Keratinocyte (primary cell): Measurements from ENCODE around the gene CUBN. TPM values are rescaled to one million over a fixed set of nuclear protein-coding genes. Genes with fewer than 3 reads are reported as not detected.
A peak's percentile ranks its signal among the peaks of the same experiment; 100 is the strongest.

Source experiments
- DNase-seq: peaks from one replicate; pipeline ENCODE4 v3.0.0-alpha.2; 2011; ENCODE audit warnings: low read depth, missing footprints, low spot score
- FAIRE-seq: peaks from 2 replicates; lab custom pipeline; 2011; peaks lifted over from hg19 to GRCh38; lab: Jason Lieb, UNC
- H2AFZ ChIP-seq: 2 replicates; pipeline ENCODE4 v1.6.0; 2012; ENCODE audit warnings: low read length, control low read depth, inconsistent platforms; ENCODE audit not compliant: control insufficient read depth
- H3K27ac ChIP-seq: 2 replicates; pipeline ENCODE4 v1.5.1; 2011; ENCODE audit warnings: low read length; ENCODE audit not compliant: control insufficient read depth, insufficient read depth
- H3K27me3 ChIP-seq: 3 replicates; pipeline ENCODE4 v1.6.0; 2011; ENCODE audit warnings: low read length; ENCODE audit not compliant: control insufficient read depth, insufficient read depth; ENCODE audit errors: extremely low read depth
- H3K36me3 ChIP-seq, 2 experiments: 2 replicates in 1 of 2; 3 replicates in 1 of 2; pipeline ENCODE4 v1.5.1; 2011; ENCODE audit warnings: low read length in 2 of 2, mild to moderate bottlenecking in 1 of 2; ENCODE audit not compliant: control insufficient read depth in 2 of 2, insufficient read depth in 2 of 2; ENCODE audit errors: extremely low read depth in 1 of 2
- H3K4me1 ChIP-seq: 3 replicates; pipeline ENCODE4 v1.5.1; 2011; ENCODE audit warnings: low read length; ENCODE audit not compliant: control insufficient read depth, insufficient read depth; ENCODE audit errors: extremely low read depth
- H3K4me2 ChIP-seq: 3 replicates; pipeline ENCODE4 v1.6.0; 2011; ENCODE audit warnings: low read depth, low read length; ENCODE audit not compliant: control insufficient read depth, insufficient read depth; ENCODE audit errors: extremely low read depth
- H3K4me3 ChIP-seq, 3 experiments: fragments of 200-600 bp in 1 of 3; sonication (generic) in 1 of 3; 2 replicates in 2 of 3; 3 replicates in 1 of 3; pipeline ENCODE4 v1.5.1; 2011 to 2016; ENCODE audit warnings: low read length in 3 of 3, mild to moderate bottlenecking in 3 of 3, control low read depth in 2 of 3, inconsistent platforms in 1 of 3, low read depth in 1 of 3, mixed read lengths in 1 of 3, mixed run types in 1 of 3, moderate library complexity in 1 of 3; ENCODE audit not compliant: control insufficient read depth in 2 of 3, insufficient read depth in 2 of 3; ENCODE audit errors: extremely low read depth in 1 of 3
- H3K79me2 ChIP-seq: 2 replicates; pipeline ENCODE4 v1.6.0; 2012; ENCODE audit warnings: low read length; ENCODE audit not compliant: control insufficient read depth, insufficient read depth
- H3K9ac ChIP-seq: 3 replicates; pipeline ENCODE4 v1.6.0; 2011; ENCODE audit warnings: low read length; ENCODE audit not compliant: control insufficient read depth, insufficient read depth; ENCODE audit errors: extremely low read depth
- H3K9me1 ChIP-seq: 3 replicates; pipeline ENCODE4 v1.6.0; 2011; ENCODE audit warnings: low read length; ENCODE audit not compliant: control insufficient read depth, insufficient read depth; ENCODE audit errors: extremely low read depth
- H3K9me3 ChIP-seq: 2 replicates; pipeline ENCODE4 v1.5.1; 2012; ENCODE audit warnings: low read depth, low read length; ENCODE audit not compliant: control insufficient read depth
- H4K20me1 ChIP-seq: 3 replicates; pipeline ENCODE4 v1.6.0; 2011; ENCODE audit warnings: low read length; ENCODE audit not compliant: control insufficient read depth, insufficient read depth; ENCODE audit errors: extremely low read depth
- EZH2 ChIP-seq: IDR thresholded peaks from one replicate; pipeline ENCODE4 v1.6.1; 2012; ENCODE audit warnings: inconsistent platforms, mild to moderate bottlenecking, low read length, moderate library complexity
- dilution Hi-C: fragments of 300-500 bp; cut with MboI; formaldehyde crosslinking; loops from one replicate; pipeline ENCODE4 v1.7.0; 2020; ENCODE audit warnings: low sequenced_read_pairs; ENCODE audit not compliant: extremely low pct_ligation_motif_present
- polyA plus RNA-seq, 5 experiments: library from polyadenylated mRNA; depleted of rRNA in 3 of 5; stranded (reverse) in 3 of 5; stranded (forward) in 1 of 5; unstranded in 1 of 5; fragments of >200 nt; gene quantifications; 1 replicate in 1 of 5; 2 replicates in 3 of 5; 3 replicates in 1 of 5; pipeline versions ENCODE4 v1.2.1 to v1.2.3, GENCODE V29; 2011 to 2012; ENCODE audit warnings: missing spikeins in 2 of 5, low read depth in 1 of 5, low replicate concordance in 1 of 5
- TF ChIP-seq, protein P1 (sequence below), 3 experiments: IDR thresholded peaks in 1 of 3; conservative IDR thresholded peaks in 1 of 3; optimal IDR thresholded peaks in 1 of 3; 2 replicates in 2 of 3; 3 replicates in 1 of 3; pipeline versions ENCODE3 to v1.5.1; 2011; ENCODE audit warnings: low read length in 3 of 3, mild to moderate bottlenecking in 3 of 3, moderate library complexity in 2 of 3, control low read depth in 1 of 3, inconsistent platforms in 1 of 3; ENCODE audit not compliant: insufficient read depth in 2 of 3; ENCODE audit errors: extremely low read depth in 1 of 3

Gene CUBN
- polyA plus RNA-seq, 1 donor (not counting 4 experiments of a cell fraction or from before 2014, with no cell fraction given), result 0.07 TPM

DNA sequence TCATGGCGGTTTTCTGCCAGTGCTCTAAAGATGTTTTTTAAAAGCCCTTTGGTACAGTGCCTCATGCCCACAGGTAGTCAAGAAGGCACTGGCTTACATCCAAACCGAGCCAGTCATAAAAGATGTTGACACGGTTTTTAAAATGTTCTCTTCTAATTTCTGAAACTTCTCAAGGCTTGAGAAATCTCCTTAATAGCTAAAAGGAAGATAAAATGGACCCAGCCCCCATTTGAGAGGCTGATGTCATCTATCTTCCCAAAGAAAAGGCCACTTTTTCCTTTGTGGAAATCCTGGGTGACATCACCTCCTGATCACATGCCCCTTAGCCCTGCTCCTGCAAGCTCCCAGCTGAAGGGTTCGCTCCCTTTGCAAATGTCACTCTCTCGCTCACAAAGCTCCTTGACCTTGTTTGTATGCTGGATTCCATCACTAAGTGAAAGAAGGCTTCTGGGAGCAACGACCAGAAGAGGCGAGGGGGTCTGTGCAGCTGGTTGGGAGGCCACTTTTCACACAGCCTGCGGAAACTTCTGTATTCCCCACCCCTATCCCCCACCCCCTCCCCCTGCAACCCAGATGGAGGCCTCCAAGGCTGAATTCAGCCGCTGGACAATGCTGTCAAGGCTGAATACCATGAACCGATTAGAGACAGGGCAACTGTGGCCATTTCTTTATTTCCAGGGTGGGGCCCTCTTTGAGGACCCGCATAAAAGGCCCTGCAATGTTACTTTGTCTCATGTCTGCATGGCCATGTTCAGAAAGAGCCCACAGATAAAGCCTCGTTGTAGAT is 122.8 kb downstream of the CUBN start:
- H3K27me3 ChIP-seq, result no peaks in the 10 kb centered on the region
- no peaks in the 10 kb centered on the region for H4K20me1 ChIP-seq
- no peaks in the 10 kb centered on the region for H3K9me1 ChIP-seq
- H3K4me3 ChIP-seq, result no peak overlapping the region
- peaks cover 4% of the 10 kb centered on the region for H3K4me1 ChIP-seq
- H3K79me2 ChIP-seq, result no peaks in the 10 kb centered on the region
- no peak overlapping the region for H3K9ac ChIP-seq
- DNase-seq (no peak), FAIRE-seq (no peak)
- H3K9me3 ChIP-seq, result no peaks in the 10 kb centered on the region
- TF ChIP-seq, protein P1, sequence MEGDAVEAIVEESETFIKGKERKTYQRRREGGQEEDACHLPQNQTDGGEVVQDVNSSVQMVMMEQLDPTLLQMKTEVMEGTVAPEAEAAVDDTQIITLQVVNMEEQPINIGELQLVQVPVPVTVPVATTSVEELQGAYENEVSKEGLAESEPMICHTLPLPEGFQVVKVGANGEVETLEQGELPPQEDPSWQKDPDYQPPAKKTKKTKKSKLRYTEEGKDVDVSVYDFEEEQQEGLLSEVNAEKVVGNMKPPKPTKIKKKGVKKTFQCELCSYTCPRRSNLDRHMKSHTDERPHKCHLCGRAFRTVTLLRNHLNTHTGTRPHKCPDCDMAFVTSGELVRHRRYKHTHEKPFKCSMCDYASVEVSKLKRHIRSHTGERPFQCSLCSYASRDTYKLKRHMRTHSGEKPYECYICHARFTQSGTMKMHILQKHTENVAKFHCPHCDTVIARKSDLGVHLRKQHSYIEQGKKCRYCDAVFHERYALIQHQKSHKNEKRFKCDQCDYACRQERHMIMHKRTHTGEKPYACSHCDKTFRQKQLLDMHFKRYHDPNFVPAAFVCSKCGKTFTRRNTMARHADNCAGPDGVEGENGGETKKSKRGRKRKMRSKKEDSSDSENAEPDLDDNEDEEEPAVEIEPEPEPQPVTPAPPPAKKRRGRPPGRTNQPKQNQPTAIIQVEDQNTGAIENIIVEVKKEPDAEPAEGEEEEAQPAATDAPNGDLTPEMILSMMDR (optimal IDR thresholded peaks at IDR 0.05 in 1 of 3, IDR thresholded peaks at IDR 0.05 in 1 of 3, conservative IDR thresholded peaks at IDR 0.05 in 1 of 3; ENCODE audit: extremely low read depth in 1 of 3, insufficient read depth in 2 of 3, low read length in 3 of 3), result no peak
- no peaks in the 10 kb centered on the region for H3K36me3 ChIP-seq
- no peak overlapping the region for H3K27ac ChIP-seq
- dilution Hi-C loops, result no loop called here
- H2AFZ ChIP-seq, result no peak overlapping the region
- no peak overlapping the region for H3K4me2 ChIP-seq

DNA sequence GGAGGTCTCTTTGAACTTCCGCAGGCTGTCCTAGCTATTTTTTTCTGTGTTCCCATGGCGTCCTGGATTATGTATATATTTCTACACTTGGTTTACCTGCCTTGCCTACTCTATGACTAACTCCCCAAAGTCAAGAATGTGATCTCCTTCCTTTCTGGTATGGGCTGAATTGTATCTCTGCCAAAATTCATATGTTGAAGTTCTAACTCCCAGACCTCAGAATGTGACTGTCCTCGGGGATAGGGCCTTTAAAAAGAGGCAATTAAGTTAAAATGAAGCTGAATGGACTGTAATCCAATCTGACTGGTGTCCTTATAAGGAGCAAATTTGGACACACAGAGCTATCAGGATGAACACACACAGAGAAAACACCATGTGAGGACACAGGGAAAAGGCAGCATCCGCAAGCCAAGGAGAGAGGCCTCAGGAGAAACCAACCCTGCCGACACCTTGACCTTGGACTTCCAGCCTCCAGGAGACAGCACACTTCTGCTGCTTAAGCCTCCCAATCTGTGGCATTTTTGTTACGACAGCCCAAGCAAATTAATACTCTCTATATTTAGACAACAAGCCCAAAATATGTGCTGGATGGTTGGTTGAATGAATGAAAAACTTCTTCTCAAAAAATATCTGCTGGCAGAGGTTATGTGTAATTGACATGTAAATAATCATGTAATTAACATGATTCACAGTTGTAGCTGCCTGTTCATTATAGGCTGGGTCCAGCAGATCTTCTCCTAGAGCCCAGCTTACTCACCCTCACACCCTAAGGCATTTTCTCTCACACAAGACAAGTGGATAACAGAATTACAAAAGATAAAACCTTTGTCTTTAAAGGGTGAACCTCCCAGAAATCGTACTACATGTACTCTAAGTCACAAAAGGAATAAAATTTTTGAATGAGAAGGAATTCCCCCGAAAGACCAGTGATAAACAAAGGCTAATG is 123.7 kb downstream of the CUBN start:
- H2AFZ ChIP-seq, result no peak overlapping the region
- H3K4me2 ChIP-seq, result no peak overlapping the region
- DNase-seq (peak; percentile 59), FAIRE-seq (no peak)
- H3K9me3 ChIP-seq, result no peaks in the 10 kb centered on the region
- H3K9me1 ChIP-seq, result no peaks in the 10 kb centered on the region
- no peaks in the 10 kb centered on the region for H4K20me1 ChIP-seq
- no peaks in the 10 kb centered on the region for H3K27me3 ChIP-seq
- H3K4me1 ChIP-seq, result peaks cover 4% of the 10 kb centered on the region
- no peaks in the 10 kb centered on the region for H3K36me3 ChIP-seq
- no peaks in the 10 kb centered on the region for H3K79me2 ChIP-seq
- dilution Hi-C loops, result no loop called here
- no peak overlapping the region for H3K27ac ChIP-seq
- no peak overlapping the region for H3K4me3 ChIP-seq
- TF ChIP-seq EZH2, result no peak
- TF ChIP-seq, protein P1 (optimal IDR thresholded peaks at IDR 0.05 in 1 of 3, IDR thresholded peaks at IDR 0.05 in 1 of 3, conservative IDR thresholded peaks at IDR 0.05 in 1 of 3; ENCODE audit: extremely low read depth in 1 of 3, insufficient read depth in 2 of 3, low read length in 3 of 3), result no peak
- H3K9ac ChIP-seq, result no peak overlapping the region
